ENCODE results near the gene RFPL3.

GRCh38 chr22:32407312-32407711 is 49.6 kb downstream of the RFPL3 start:
- TF ChIP-seq SIN3A (IDR thresholded peaks at IDR 0.05; ENCODE audit: borderline replicate concordance, insufficient read depth, low read length) (no peak), REST (IDR thresholded peaks at IDR 0.05; ENCODE audit: insufficient read depth in 1 of 2, low read depth in 2 of 2, low read length in 2 of 2) (no peak)

Measured in PFSK-1 (cell line).